Measurements from ENCODE around the gene HSPBP1.

Gene HSPBP1

DNA sequence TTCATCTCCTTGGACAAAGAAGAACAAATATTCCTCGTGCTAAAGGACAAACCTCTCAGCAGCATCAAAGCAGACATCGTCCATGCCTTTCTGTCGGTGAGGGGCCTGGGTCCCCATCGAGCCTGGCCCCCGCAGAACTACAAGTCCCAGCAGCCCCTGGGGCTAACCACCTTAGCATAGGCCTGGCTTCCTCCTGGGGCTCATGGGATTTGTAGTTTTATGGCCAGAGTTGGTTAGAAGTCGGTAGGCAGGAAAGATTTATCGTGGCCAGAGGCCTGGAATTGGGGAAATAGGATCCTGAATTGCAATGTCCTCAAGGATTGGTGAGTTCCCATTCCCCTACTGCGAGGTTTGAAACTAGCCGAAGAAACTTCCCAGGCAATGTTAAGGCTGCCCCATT, 25.6 kb upstream of the HSPBP1 start:
- H3K4me3 ChIP-seq (replicated peaks; ENCODE audit: low read depth, low read length): no peak overlapping the region
- TF ChIP-seq, protein P1, sequence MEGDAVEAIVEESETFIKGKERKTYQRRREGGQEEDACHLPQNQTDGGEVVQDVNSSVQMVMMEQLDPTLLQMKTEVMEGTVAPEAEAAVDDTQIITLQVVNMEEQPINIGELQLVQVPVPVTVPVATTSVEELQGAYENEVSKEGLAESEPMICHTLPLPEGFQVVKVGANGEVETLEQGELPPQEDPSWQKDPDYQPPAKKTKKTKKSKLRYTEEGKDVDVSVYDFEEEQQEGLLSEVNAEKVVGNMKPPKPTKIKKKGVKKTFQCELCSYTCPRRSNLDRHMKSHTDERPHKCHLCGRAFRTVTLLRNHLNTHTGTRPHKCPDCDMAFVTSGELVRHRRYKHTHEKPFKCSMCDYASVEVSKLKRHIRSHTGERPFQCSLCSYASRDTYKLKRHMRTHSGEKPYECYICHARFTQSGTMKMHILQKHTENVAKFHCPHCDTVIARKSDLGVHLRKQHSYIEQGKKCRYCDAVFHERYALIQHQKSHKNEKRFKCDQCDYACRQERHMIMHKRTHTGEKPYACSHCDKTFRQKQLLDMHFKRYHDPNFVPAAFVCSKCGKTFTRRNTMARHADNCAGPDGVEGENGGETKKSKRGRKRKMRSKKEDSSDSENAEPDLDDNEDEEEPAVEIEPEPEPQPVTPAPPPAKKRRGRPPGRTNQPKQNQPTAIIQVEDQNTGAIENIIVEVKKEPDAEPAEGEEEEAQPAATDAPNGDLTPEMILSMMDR (IDR thresholded peaks at IDR 0.05; ENCODE audit: low read depth, low read length, missing control alignments): no peak
- DNase-seq (ENCODE audit: extremely low read depth, low read depth): no peak

DNA sequence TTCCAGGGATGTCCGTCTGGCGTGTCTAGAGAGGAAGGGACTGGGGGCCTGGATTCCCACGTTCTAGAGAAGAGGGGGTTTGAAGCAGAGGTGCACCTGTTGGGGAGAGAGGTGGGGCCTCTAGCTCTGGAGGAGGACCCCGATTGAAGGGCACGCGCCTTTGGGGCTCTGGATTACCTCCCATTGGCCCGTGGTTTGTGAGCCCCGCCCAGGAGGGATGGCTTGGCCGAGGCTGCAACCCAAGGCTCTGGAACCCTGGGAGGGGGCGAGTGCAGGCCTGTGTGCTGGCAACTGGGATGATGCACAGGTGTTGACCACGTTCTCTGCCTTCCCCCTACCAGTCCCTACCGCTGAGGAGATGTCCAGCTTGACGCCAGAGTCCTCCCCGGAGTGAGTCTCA, 25.1 kb upstream of the HSPBP1 start:
- H3K4me3 ChIP-seq (replicated peaks; ENCODE audit: low read depth, low read length): no peak overlapping the region
- DNase-seq (ENCODE audit: extremely low read depth, low read depth): no peak
- TF ChIP-seq, protein P1 (IDR thresholded peaks at IDR 0.05; ENCODE audit: low read depth, low read length, missing control alignments): no peak

DNA sequence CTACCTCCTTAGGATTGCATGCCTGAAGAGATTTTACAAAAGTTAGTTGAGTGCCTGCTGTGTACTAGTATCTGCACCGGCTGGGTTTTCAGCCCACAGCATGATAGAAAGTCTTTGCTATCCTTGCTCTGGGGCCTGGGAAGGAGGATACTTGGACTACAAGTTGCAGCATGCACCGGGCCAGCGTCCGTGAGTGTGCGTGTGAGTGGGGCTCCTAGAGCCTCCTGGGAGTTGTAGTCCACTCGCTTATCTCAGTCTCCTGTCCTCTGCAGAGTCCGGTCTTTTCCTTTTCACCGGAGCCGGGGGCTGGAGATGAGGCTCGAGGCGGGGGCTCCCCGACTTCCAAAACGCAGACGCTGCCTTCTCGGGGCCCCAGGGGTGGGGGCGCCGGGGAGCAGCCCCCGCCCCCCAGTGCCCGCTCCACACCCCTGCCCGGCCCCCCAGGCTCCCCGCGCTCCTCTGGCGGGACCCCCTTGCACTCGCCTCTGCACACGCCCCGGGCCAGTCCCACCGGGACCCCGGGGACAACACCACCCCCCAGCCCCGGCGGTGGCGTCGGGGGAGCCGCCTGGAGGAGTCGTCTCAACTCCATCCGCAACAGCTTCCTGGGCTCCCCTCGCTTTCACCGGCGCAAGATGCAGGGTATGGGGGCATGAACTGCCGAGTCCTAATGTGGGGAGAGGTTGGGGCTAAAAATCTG, 24.5 kb upstream of the HSPBP1 start:
- TF ChIP-seq, protein P1 (IDR thresholded peaks at IDR 0.05; ENCODE audit: low read depth, low read length, missing control alignments): no peak
- DNase-seq (ENCODE audit: extremely low read depth, low read depth): no peak
- no peak overlapping the region for H3K4me3 ChIP-seq (replicated peaks; ENCODE audit: low read depth, low read length)

DNA sequence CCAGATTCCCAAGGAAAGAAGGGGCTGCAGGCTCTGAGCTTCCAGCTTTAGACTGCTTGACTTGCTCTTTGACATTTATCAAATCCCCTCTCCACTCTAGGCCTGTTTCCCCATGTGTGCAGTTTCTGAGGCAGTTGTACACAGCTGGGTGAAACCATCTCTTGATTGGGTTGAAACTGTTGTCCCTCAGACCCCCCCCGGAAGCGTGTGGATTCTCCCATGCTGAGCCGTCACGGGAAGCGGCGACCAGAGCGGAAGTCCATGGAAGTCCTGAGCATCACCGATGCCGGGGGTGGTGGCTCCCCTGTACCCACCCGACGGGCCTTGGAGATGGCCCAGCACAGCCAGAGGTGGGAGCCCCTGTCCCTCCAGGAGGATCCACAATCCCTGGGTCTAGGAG, 23.6 kb upstream of the HSPBP1 start:
- no peak for DNase-seq (ENCODE audit: extremely low read depth, low read depth)
- TF ChIP-seq, protein P1 (IDR thresholded peaks at IDR 0.05; ENCODE audit: low read depth, low read length, missing control alignments): no peak
- no peak overlapping the region for H3K4me3 ChIP-seq (replicated peaks; ENCODE audit: low read depth, low read length)

DNA sequence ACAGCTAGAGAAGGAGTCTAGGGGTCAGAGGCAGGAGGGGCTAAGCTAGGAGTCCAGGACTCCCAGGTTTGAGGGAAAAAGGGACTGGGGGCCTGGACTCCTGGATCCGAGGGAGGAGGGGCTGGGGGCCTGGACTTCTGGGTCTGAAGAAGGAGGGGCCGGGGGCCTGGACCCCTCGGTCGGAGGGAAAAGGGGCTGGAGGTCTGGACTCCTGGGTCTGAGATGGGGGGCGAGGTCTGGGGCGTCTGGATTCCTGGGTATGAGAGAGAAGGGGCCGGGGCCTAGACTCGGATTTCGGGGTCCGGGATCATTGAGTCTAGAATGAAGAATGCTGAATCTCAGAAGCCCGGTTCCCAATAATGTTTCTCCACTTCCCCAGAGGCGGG, 22.4 kb upstream of the HSPBP1 start:
- TF ChIP-seq, protein P1 (IDR thresholded peaks at IDR 0.05; ENCODE audit: low read depth, low read length, missing control alignments): no peak
- H3K4me3 ChIP-seq (replicated peaks; ENCODE audit: low read depth, low read length): no peak overlapping the region
- no peak for DNase-seq (ENCODE audit: extremely low read depth, low read depth)

DNA sequence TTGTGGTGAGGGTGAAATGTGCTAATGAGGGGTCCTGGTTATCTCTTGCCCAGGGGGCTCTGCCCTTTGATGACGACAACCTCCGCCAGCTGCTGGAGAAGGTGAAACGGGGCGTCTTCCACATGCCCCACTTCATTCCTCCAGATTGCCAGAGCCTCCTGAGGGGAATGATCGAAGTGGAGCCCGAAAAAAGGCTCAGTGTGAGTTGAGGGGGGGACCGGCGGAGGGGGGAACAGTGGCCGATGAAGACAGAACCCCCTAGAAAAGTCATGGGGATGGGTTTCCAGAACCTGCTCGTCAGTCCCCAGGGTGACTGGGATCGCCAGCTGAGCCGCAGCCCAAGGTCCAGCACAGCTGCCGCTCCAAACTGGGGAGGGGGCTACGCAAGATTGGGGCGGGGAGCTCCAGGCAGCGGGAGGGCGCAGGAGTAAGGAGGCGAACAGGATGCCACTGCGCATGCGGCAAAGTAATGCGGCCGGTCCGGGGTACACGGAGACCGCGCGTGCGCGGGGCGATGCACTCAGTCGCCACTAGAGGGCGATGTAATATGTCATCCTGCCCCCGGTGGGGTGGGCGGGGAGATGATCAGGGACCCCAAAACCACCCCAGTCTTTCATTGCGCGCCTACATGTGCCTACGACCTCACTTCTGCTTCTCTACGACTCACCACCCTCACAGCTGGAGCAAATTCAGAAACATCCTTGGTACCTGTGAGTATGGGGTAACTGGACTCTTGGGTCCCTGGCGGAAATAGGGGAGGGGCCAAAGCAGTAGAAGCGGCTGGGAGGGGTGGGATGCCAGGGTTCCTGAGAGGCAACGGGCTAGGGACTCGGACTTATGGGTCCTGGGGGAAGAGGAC, 21.8 kb upstream of the HSPBP1 start:
- TF ChIP-seq, protein P1 (IDR thresholded peaks at IDR 0.05; ENCODE audit: low read depth, low read length, missing control alignments): peak; percentile 84
- 0 out of 2 replicates have a peak overlapping the region, but pooled peaks have one; percentile 6 for H3K4me3 ChIP-seq (replicated peaks; ENCODE audit: low read depth, low read length)
- DNase-seq (ENCODE audit: extremely low read depth, low read depth): peak; percentile 55

Data from HFF-Myc (cell line).